Activated CD8-positive, alpha-beta T cell treated with anti-CD3 and anti-CD28 coated beads for 36 hours (primary cell): Measurements from ENCODE around the gene SLC9A6. TPM values are rescaled to one million over a fixed set of nuclear protein-coding genes. Genes with fewer than 3 reads are reported as not detected.

Experiments
- ATAC-seq: fragments of 200-7000 bp; cut with Tn5 transposase; one replicate; pipeline ENCODE4 v1.10.0; 2021; ENCODE audit warnings: mild to moderate bottlenecking, moderate library complexity
- CTCF ChIA-PET: fragments of 350-600 bp; sonication (Branson Sonifier 250); formaldehyde crosslinking; loops from one replicate; lab custom pipeline; 2021; ENCODE audit warnings: antibody characterized with exemption; lab: Charles Lee
- POLR2A ChIA-PET: fragments of 350-600 bp; sonication (Branson Sonifier 250); formaldehyde crosslinking; loops from one replicate; lab custom pipeline; 2021; ENCODE audit warnings: antibody characterized with exemption; lab: Charles Lee
- DNase-seq: peaks from one replicate; pipeline ENCODE4 v3.0.0-alpha.2; 2020
- H3K27ac Mint-ChIP-seq: one replicate; pipeline ENCODE4 v1.8.0; 2021; ENCODE audit warnings: mild to moderate bottlenecking, mixed read lengths
- H3K27me3 Mint-ChIP-seq: one replicate; pipeline ENCODE4 v1.8.0; 2021; ENCODE audit warnings: mixed read lengths
- H3K36me3 Mint-ChIP-seq: one replicate; pipeline ENCODE4 v1.8.0; 2021; ENCODE audit warnings: low read depth, mixed read lengths
- H3K4me1 Mint-ChIP-seq: one replicate; pipeline ENCODE4 v1.8.0; 2021; ENCODE audit warnings: low read depth, mixed read lengths
- H3K4me3 Mint-ChIP-seq: one replicate; pipeline ENCODE4 v1.8.0; 2021; ENCODE audit warnings: mild to moderate bottlenecking, moderate library complexity, mixed read lengths
- H3K9me3 Mint-ChIP-seq: one replicate; pipeline ENCODE4 v1.8.0; 2021; ENCODE audit warnings: mixed read lengths
- intact Hi-C: fragments of 100-400 bp; cut with micrococcal nuclease; formaldehyde crosslinking; loops from one replicate; pipeline ENCODE4 v1.10.0; 2022
- total RNA-seq, 2 experiments: library from RNA; stranded (reverse); gene quantifications; one replicate each; pipeline ENCODE4 v1.2.3, GENCODE V29; 2021
- TF ChIP-seq, protein P1 (sequence below): fragments of 200-600 bp; IDR thresholded peaks from one replicate; pipeline ENCODE4 v1.8.0; 2022; ENCODE audit warnings: antibody characterized with exemption, mild to moderate bottlenecking

Gene SLC9A6
- total RNA-seq, 2 experiments from 2014 or later, result 8.7 to 11.3 TPM

DNA sequence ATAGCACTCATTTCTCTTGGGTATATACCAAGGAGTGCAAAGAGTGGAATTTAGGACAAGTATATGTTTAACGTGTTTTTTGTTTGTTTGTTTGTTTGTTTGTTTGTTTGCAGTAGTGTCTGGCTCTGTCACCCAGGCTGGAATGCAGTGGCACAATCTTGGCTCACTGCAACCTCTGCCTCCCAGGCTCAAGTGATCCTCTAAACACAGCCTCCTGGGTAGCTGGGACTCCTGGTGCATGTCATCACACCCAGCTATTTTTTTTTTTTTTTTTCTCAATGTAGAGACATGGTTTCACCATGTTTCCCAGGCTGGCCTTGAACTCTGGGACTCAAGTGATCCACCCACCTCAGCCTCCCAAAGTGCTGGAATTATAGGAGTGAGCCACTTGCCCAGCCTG, 50.4 kb downstream of the SLC9A6 start:
- ATAC-seq (no peak), DNase-seq (no peak)
- Mint-ChIP-seq H3K9me3 (no peaks in the 10 kb centered on the region), H3K4me3 (no peak overlapping the region), H3K4me1 (no peaks in the 10 kb centered on the region), H3K27ac (no peak overlapping the region), H3K27me3 (no peaks in the 10 kb centered on the region), H3K36me3 (no peaks in the 10 kb centered on the region)
- ChIA-PET POLR2A (no interaction called here), CTCF (interaction anchor here (1.8 kb wide), 1 partner anchor 127 kb away, joined by 7 read pairs; no protein-coding TSS in a partner anchor)
- TF ChIP-seq, protein P1, sequence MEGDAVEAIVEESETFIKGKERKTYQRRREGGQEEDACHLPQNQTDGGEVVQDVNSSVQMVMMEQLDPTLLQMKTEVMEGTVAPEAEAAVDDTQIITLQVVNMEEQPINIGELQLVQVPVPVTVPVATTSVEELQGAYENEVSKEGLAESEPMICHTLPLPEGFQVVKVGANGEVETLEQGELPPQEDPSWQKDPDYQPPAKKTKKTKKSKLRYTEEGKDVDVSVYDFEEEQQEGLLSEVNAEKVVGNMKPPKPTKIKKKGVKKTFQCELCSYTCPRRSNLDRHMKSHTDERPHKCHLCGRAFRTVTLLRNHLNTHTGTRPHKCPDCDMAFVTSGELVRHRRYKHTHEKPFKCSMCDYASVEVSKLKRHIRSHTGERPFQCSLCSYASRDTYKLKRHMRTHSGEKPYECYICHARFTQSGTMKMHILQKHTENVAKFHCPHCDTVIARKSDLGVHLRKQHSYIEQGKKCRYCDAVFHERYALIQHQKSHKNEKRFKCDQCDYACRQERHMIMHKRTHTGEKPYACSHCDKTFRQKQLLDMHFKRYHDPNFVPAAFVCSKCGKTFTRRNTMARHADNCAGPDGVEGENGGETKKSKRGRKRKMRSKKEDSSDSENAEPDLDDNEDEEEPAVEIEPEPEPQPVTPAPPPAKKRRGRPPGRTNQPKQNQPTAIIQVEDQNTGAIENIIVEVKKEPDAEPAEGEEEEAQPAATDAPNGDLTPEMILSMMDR, result no peak
- intact Hi-C loops, result no loop called here

DNA sequence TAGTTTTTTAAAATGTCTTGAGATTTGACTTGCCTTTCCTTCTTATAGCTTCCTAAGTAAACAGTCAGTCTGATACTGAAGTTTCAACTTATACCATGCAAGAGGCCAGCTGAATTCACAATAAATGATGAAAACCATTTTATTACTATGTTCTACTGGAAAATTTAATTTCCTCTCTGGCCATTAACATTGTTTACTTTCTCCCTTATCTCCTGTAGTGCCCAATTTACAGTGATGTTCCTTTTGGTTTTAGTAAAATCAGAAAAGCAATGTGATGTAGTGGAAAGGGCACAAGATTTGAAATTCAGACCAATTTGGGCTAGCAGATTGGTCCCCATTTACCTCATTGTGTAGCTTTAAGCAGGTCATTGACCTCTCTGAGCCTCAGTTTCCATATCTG, 54.2 kb downstream of the SLC9A6 start:
- TF ChIP-seq, protein P1, result no peak
- H3K4me1 Mint-ChIP-seq, result no peaks in the 10 kb centered on the region
- intact Hi-C loops, result no loop called here
- ChIA-PET CTCF (interaction anchor here (1.0 kb wide), 1 partner anchor 124 kb away, joined by 3 read pairs; no protein-coding TSS in a partner anchor), POLR2A (no interaction called here)
- peaks cover 2% of the 10 kb centered on the region for H3K36me3 Mint-ChIP-seq
- no peak overlapping the region for H3K27ac Mint-ChIP-seq
- no peak for DNase-seq
- H3K4me3 Mint-ChIP-seq, result no peak overlapping the region
- no peak for ATAC-seq
- no peaks in the 10 kb centered on the region for H3K9me3 Mint-ChIP-seq
- no peaks in the 10 kb centered on the region for H3K27me3 Mint-ChIP-seq

DNA sequence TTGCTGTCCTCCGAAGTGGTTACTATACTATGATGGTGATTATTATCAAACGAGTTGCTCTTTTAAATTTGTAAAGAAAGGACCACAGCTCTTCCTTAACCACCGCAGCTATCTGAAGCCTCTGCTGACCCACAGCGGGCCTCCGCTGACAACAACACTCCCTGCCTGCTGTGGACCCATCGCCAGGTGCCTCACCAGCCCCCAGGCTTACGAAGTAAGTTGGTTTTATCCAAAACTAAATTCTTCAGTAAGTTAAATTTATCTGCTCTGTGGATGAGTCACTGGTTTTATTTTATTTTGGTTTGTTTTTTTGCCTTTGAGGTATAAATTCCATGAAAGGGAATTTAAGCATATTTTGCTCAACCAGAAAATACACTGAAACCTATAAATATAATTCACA, 54.7 kb downstream of the SLC9A6 start:
- H3K9me3 Mint-ChIP-seq, result no peaks in the 10 kb centered on the region
- peaks cover 2% of the 10 kb centered on the region for H3K36me3 Mint-ChIP-seq
- H3K27me3 Mint-ChIP-seq, result no peaks in the 10 kb centered on the region
- TF ChIP-seq, protein P1, result no peak
- ATAC-seq (no peak), DNase-seq (no peak)
- POLR2A ChIA-PET, result interaction anchor here (1.0 kb wide), 1 partner anchor 10 kb away, joined by 3 read pairs; no protein-coding TSS in a partner anchor
- CTCF ChIA-PET, result interaction anchor here (1.0 to 1.3 kb wide), 3 partner anchors 12 to 123 kb away, joined by 3 to 4 read pairs (median 4); no protein-coding TSS in a partner anchor
- H3K27ac Mint-ChIP-seq, result no peak overlapping the region
- intact Hi-C loops, result no loop called here
- no peak overlapping the region for H3K4me3 Mint-ChIP-seq
- no peaks in the 10 kb centered on the region for H3K4me1 Mint-ChIP-seq

DNA sequence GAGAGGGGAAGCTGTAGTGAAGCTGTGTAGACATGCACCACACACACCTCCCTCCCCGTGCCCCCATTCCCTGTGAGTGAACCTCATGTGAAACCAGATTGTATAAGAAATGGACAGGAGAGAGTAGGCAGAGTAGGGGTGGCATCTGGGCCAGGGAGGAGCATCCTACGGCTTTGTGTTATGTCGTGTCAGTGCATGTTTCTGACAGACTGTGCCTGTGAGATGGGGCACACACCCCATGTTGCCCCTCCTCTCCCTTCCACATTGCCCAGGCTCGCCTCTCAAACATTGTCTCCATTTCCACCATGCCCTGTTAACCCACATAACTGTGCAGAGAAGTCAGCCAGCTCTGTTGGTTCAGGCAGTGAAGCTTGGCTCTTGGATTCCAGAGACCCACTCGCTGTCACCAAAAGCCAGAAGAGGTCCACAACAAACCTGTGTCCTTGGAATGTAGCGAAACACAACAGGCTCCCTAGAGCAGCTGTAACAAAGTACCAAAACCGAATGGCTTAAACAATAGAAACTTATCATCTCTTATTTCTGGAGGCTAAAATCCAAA, 56.1 kb downstream of the SLC9A6 start:
- H3K9me3 Mint-ChIP-seq, result no peaks in the 10 kb centered on the region
- peaks cover 3% of the 10 kb centered on the region for H3K36me3 Mint-ChIP-seq
- ATAC-seq (no peak), DNase-seq (no peak)
- ChIA-PET POLR2A (no interaction called here), CTCF (interaction anchor here (1.3 kb wide), 1 partner anchor 13 kb away, joined by 4 read pairs; no protein-coding TSS in a partner anchor)
- no peak overlapping the region for H3K4me3 Mint-ChIP-seq
- no peaks in the 10 kb centered on the region for H3K4me1 Mint-ChIP-seq
- no peak overlapping the region for H3K27ac Mint-ChIP-seq
- intact Hi-C loops, result no loop called here
- no peaks in the 10 kb centered on the region for H3K27me3 Mint-ChIP-seq
- TF ChIP-seq, protein P1, result no peak

DNA sequence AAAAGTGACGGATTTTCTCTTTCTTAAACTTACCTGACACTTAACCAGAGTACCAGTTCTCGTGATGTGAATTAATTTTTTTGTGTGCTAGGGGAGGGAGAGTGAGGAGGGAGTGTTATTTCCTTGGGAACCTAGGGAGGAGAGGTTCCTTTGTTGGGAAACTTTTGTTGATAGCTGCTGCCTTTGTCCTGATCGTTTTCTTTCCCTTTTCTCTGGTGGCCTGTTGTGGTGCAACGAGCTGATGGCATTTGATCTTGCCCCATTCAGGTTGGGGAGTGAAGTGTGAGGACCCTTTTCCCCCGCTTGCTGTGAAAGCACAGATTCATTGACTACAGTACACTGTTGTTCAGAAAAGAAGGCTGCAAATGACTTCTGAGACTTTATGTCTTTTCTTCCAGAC, 59.8 kb downstream of the SLC9A6 start:
- no peak overlapping the region for H3K27ac Mint-ChIP-seq
- TF ChIP-seq, protein P1, result no peak
- no peak for ATAC-seq
- peaks cover 3% of the 10 kb centered on the region for H3K36me3 Mint-ChIP-seq
- no peaks in the 10 kb centered on the region for H3K27me3 Mint-ChIP-seq
- no peak overlapping the region for H3K4me3 Mint-ChIP-seq
- ChIA-PET CTCF (interaction anchor here (1.1 kb wide), 1 partner anchor 15 kb away, joined by 3 read pairs; no protein-coding TSS in a partner anchor), POLR2A (no interaction called here)
- no peaks in the 10 kb centered on the region for H3K4me1 Mint-ChIP-seq
- intact Hi-C loops, result no loop called here
- DNase-seq, result no peak
- no peaks in the 10 kb centered on the region for H3K9me3 Mint-ChIP-seq
